Measurements from ENCODE around the gene ERMARD. TPM values are rescaled to one million over a fixed set of nuclear protein-coding genes. Genes with fewer than 3 reads are reported as not detected.

The ERMARD gene
- total RNA-seq, 1 donor from 2014 or later: 41.5 TPM

- Histone ChIP-seq H3K9me3 (no peaks in the 10 kb centered on the region), H3K27ac (no peak overlapping the region), H3K4me1 (peaks cover 16% of the 10 kb centered on the region), H3K36me3 (peaks cover 0 to 41% of the 10 kb centered on the region in 2 donors), H3K4me3 (no peak overlapping the region), H3K27me3 (no peaks in the 10 kb centered on the region)
- intact Hi-C loops (cut with DNase I): no loop called here
- no peak for TF ChIP-seq CTCF (IDR thresholded peaks at IDR 0.05)
- DNase-seq (ENCODE audit: extremely low spot score in 2 of 2): no peak
Measured at GRCh38 chr6:169709293-169709692, 42.1 kb upstream of the ERMARD start.

GRCh38 chr6:169710009-169710408, 41.4 kb upstream of the ERMARD start:
- no peak for DNase-seq (ENCODE audit: extremely low spot score in 2 of 2)
- H3K36me3 ChIP-seq: peaks cover 0 to 43% of the 10 kb centered on the region in 2 donors
- TF ChIP-seq CTCF (IDR thresholded peaks at IDR 0.05): no peak
- no peak for TF ChIP-seq POLR2AphosphoS5 (IDR thresholded peaks at IDR 0.05; ENCODE audit: insufficient read depth in 1 of 2, low read depth in 1 of 2)
- TF ChIP-seq POLR2A (IDR thresholded peaks at IDR 0.05): no peak
- intact Hi-C loops (cut with DNase I): loop anchor here (2.0 kb wide), 1 partner anchor 51 kb away; no protein-coding TSS in a partner anchor
- H3K27me3 ChIP-seq: no peaks in the 10 kb centered on the region
- no peak overlapping the region for H3K27ac ChIP-seq
- H3K4me3 ChIP-seq: no peak overlapping the region
- no peaks in the 10 kb centered on the region for H3K9me3 ChIP-seq
- H3K4me1 ChIP-seq: peaks cover 9% of the 10 kb centered on the region

GRCh38 chr6:169714178-169714577, 37.2 kb upstream of the ERMARD start:
- Histone ChIP-seq H3K36me3 (peaks cover 0 to 62% of the 10 kb centered on the region in 2 donors), H3K4me1 (peaks cover under 1% of the 10 kb centered on the region), H3K4me3 (no peak overlapping the region), H3K9me3 (no peaks in the 10 kb centered on the region), H3K27ac (no peak overlapping the region), H3K27me3 (no peaks in the 10 kb centered on the region)
- no peak for DNase-seq (ENCODE audit: extremely low spot score in 2 of 2)
- no peak for TF ChIP-seq POLR2A (IDR thresholded peaks at IDR 0.05)
- no peak for TF ChIP-seq CTCF (IDR thresholded peaks at IDR 0.05)
- TF ChIP-seq POLR2AphosphoS5 (IDR thresholded peaks at IDR 0.05; ENCODE audit: insufficient read depth in 1 of 2, low read depth in 1 of 2): no peak
- intact Hi-C loops (cut with DNase I): no loop called here

GRCh38 chr6:169714595-169714994, 36.8 kb upstream of the ERMARD start:
- H3K36me3 ChIP-seq: peaks cover 0 to 61% of the 10 kb centered on the region in 2 donors
- no peaks in the 10 kb centered on the region for H3K9me3 ChIP-seq
- no peak overlapping the region for H3K4me3 ChIP-seq
- TF ChIP-seq POLR2A (IDR thresholded peaks at IDR 0.05): no peak
- no peak for TF ChIP-seq POLR2AphosphoS5 (IDR thresholded peaks at IDR 0.05; ENCODE audit: insufficient read depth in 1 of 2, low read depth in 1 of 2)
- no peak for TF ChIP-seq CTCF (IDR thresholded peaks at IDR 0.05)
- DNase-seq (ENCODE audit: extremely low spot score in 2 of 2): no peak
- intact Hi-C loops (cut with DNase I): no loop called here
- no peaks in the 10 kb centered on the region for H3K27me3 ChIP-seq
- H3K4me1 ChIP-seq: peaks cover 4% of the 10 kb centered on the region
- no peak overlapping the region for H3K27ac ChIP-seq

GRCh38 chr6:169719117-169719516, 32.3 kb upstream of the ERMARD start:
- no peak for DNase-seq (ENCODE audit: extremely low spot score in 2 of 2)
- Histone ChIP-seq H3K9me3 (no peaks in the 10 kb centered on the region), H3K4me1 (peaks cover 33% of the 10 kb centered on the region), H3K27ac (no peak overlapping the region), H3K27me3 (no peaks in the 10 kb centered on the region), H3K36me3 (peaks cover 0 to 28% of the 10 kb centered on the region in 2 donors), H3K4me3 (no peak overlapping the region)
- no peak for TF ChIP-seq POLR2A (IDR thresholded peaks at IDR 0.05)
- no peak for TF ChIP-seq POLR2AphosphoS5 (IDR thresholded peaks at IDR 0.05; ENCODE audit: insufficient read depth in 1 of 2, low read depth in 1 of 2)
- no peak for TF ChIP-seq CTCF (IDR thresholded peaks at IDR 0.05)
- intact Hi-C loops (cut with DNase I): no loop called here
